GM12891 (cell line): ENCODE measurements around the gene SLC35B2.
A peak's percentile ranks its signal among the peaks of the same experiment; 100 is the strongest.

Experiments used
- DNase-seq: peaks from one replicate; pipeline ENCODE4 v3.0.0; 2011; ENCODE audit warnings: low spot score; ENCODE audit not compliant: insufficient read length
- FAIRE-seq: peaks from 2 replicates; lab custom pipeline; 2011; peaks lifted over from hg19 to GRCh38; lab: Jason Lieb, UNC
- PAX5 ChIP-seq: IDR thresholded peaks from 2 replicates; pipeline ENCODE4 v1.6.1; 2011; ENCODE audit warnings: low read length, moderate library complexity, mild to moderate bottlenecking; ENCODE audit not compliant: insufficient read depth, severe bottlenecking
- POLR2A ChIP-seq: IDR thresholded peaks from 2 replicates; pipeline ENCODE4 v1.6.1; 2011; ENCODE audit warnings: low read depth, low read length, control low read depth
- POLR2AphosphoS5 ChIP-seq: IDR thresholded peaks from 2 replicates; pipeline ENCODE4 v1.6.1; 2011; ENCODE audit warnings: low read depth, low read length, control low read depth
- POU2F2 ChIP-seq: IDR thresholded peaks from 2 replicates; pipeline ENCODE4 v1.6.1; 2011; ENCODE audit warnings: low read depth, mild to moderate bottlenecking, control low read depth, low read length, moderate library complexity
- SPI1 ChIP-seq: IDR thresholded peaks from 2 replicates; pipeline ENCODE4 v1.6.1; 2011; ENCODE audit warnings: low read depth, low read length, control low read depth
- TAF1 ChIP-seq: IDR thresholded peaks from 2 replicates; pipeline ENCODE4 v1.6.1; 2011; ENCODE audit warnings: low read depth, low read length, control low read depth

Gene SLC35B2

GRCh38 chr6:44225579-44226325 lies 31.6 kb downstream of the SLC35B2 start:
- no peak for DNase-seq
- no peak for FAIRE-seq

GRCh38 chr6:44224965-44225305 lies 32.4 kb downstream of the SLC35B2 start:
- TF ChIP-seq SPI1 (no peak), POLR2A (no peak), POLR2AphosphoS5 (no peak), POU2F2 (no peak), PAX5 (no peak), TAF1 (no peak)
- DNase-seq (no peak), FAIRE-seq (no peak)

More at GRCh38 chr6:44225579-44226325, 31.6 kb downstream of the SLC35B2 start:
- TF ChIP-seq PAX5 = no peak
- no peak for TF ChIP-seq POU2F2
- TF ChIP-seq POLR2AphosphoS5 = no peak
- no peak for TF ChIP-seq SPI1
- TF ChIP-seq TAF1 = no peak
- TF ChIP-seq POLR2A = no peak

GRCh38 chr6:44224029-44224964 lies 33.0 kb downstream of the SLC35B2 start:
- TF ChIP-seq PAX5 (no peak), TAF1 (no peak)
- peak; percentile 56 for FAIRE-seq
- no peak for DNase-seq

- FAIRE-seq (peak; percentile 87), DNase-seq (peak; percentile 90)
- no peak for TF ChIP-seq POLR2AphosphoS5
- TF ChIP-seq PAX5 = no peak
- TF ChIP-seq TAF1 = no peak
- TF ChIP-seq POU2F2 = no peak
- no peak for TF ChIP-seq SPI1
- TF ChIP-seq POLR2A = no peak
Observed at GRCh38 chr6:44223319-44224028, 33.9 kb downstream of the SLC35B2 start, which contains the start of gene SLC29A1. Gene SLC29A1 (plus strand): TSS chr6:44223595. CDS start chr6:44227314, 3,719 bp downstream.

GRCh38 chr6:44222486-44223318 lies 34.6 kb downstream of the SLC35B2 start:
- FAIRE-seq (no peak), DNase-seq (no peak)
- TF ChIP-seq PAX5 (no peak), TAF1 (no peak), POU2F2 (no peak), SPI1 (no peak), POLR2AphosphoS5 (no peak), POLR2A (no peak)

- FAIRE-seq (no peak), DNase-seq (no peak)
- TF ChIP-seq PAX5 = no peak
- no peak for TF ChIP-seq POLR2A
- no peak for TF ChIP-seq POLR2AphosphoS5
- TF ChIP-seq TAF1 = no peak
- no peak for TF ChIP-seq POU2F2
- no peak for TF ChIP-seq SPI1
Observed at GRCh38 chr6:44221961-44222335, 35.4 kb downstream of the SLC35B2 start.

- DNase-seq = peak; percentile 75
- no peak for TF ChIP-seq POLR2AphosphoS5
- 0 out of 2 replicates have a peak, but pooled peaks have one; percentile 18 for TF ChIP-seq POU2F2
- FAIRE-seq = peak; percentile 59
Observed at GRCh38 chr6:44221291-44221960, 35.9 kb downstream of the SLC35B2 start.

GRCh38 chr6:44220913-44221290 lies 36.4 kb downstream of the SLC35B2 start:
- no peak for TF ChIP-seq POU2F2

GRCh38 chr6:44219815-44220784 lies 37.2 kb downstream of the SLC35B2 start:
- TF ChIP-seq SPI1 = no peak
- no peak for TF ChIP-seq PAX5
- no peak for TF ChIP-seq TAF1
- FAIRE-seq = no peak
- no peak for DNase-seq

More at GRCh38 chr6:44220913-44221290, 36.4 kb downstream of the SLC35B2 start:
- FAIRE-seq (no peak), DNase-seq (no peak)
